ENCODE results near the gene SIAH2.

Gene SIAH2

DNA sequence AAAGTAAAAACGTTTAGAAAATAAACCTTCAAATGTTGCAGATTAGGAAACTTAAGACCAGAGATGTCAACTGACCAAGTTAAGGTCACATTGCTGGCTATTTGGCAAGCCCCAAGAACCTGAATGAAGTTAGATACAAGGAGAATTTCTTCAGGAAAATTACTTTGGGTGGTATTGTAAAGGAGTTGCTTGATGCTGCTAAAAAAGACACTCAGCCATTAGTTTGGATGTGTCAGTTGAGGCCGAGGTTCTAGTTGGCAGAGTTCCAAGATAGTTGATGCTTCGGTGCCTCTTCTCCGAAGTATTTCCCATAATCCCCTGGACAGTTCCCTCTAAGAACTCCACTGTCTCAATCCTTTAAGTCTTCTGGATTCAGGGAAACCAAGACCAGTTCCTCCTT lies 24.3 kb downstream of the SIAH2 start:
- Histone ChIP-seq H3K9ac (ENCODE audit: low read depth, low read length) (no peak overlapping the region), H3K4me3 (ENCODE audit: low read length) (no peak overlapping the region), H3K4me1 (ENCODE audit: control insufficient read depth, insufficient read depth, low read length) (peaks cover 6% of the 10 kb centered on the region), H3K9me3 (replicated peaks; ENCODE audit: low read length) (no peaks in the 10 kb centered on the region), H3K27me3 (ENCODE audit: control insufficient read depth, insufficient read depth, low read length) (no peaks in the 10 kb centered on the region), H3K36me3 (ENCODE audit: insufficient read depth, low read length) (peaks cover 15% of the 10 kb centered on the region), H3K4me2 (ENCODE audit: low read length) (no peak overlapping the region)

DNA sequence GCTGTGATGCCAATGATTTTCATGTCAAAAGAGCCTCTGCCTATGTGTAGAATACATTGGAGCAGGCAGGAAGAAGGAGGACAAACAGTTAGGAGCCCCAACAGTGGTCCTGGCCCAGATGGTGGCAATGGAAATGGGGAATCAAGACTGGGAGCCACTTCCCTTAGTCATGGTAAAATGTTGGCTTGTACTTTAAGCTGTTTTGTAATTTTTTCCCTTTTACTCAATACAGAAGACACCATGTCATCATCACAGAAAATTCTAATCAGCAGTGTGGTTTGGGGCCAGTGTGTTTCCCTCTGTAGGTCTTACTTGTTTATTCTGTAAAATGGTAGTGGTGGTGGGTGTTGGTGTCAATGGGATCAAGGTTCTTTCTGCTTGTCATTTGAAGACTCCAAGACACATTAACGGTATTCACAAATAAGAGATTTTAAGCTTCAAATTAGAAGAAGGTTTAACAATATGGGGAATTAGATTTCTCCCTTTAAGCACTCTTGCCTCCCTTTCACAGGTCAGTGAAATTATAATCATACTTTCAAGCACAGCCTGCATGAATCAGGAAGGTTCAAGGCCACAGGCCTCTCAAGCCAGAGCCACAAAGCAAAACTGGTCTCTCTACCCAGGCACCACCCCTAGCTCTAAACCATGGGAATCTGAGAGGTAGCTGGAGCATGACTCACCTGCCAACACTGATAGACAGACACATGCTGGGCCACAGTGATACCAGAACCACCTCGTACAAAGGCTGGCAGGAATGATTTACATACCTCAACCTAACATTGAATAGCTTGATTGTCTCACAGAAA lies 24.9 kb downstream of the SIAH2 start:
- Histone ChIP-seq H3K36me3 (ENCODE audit: insufficient read depth, low read length) (peaks cover 15% of the 10 kb centered on the region), H3K9me3 (replicated peaks; ENCODE audit: low read length) (no peaks in the 10 kb centered on the region), H3K4me2 (ENCODE audit: low read length) (no peak overlapping the region), H3K9ac (ENCODE audit: low read depth, low read length) (no peak overlapping the region), H3K27me3 (ENCODE audit: control insufficient read depth, insufficient read depth, low read length) (no peaks in the 10 kb centered on the region), H3K4me1 (ENCODE audit: control insufficient read depth, insufficient read depth, low read length) (no peaks in the 10 kb centered on the region), H3K4me3 (ENCODE audit: low read length) (no peak overlapping the region)

DNA sequence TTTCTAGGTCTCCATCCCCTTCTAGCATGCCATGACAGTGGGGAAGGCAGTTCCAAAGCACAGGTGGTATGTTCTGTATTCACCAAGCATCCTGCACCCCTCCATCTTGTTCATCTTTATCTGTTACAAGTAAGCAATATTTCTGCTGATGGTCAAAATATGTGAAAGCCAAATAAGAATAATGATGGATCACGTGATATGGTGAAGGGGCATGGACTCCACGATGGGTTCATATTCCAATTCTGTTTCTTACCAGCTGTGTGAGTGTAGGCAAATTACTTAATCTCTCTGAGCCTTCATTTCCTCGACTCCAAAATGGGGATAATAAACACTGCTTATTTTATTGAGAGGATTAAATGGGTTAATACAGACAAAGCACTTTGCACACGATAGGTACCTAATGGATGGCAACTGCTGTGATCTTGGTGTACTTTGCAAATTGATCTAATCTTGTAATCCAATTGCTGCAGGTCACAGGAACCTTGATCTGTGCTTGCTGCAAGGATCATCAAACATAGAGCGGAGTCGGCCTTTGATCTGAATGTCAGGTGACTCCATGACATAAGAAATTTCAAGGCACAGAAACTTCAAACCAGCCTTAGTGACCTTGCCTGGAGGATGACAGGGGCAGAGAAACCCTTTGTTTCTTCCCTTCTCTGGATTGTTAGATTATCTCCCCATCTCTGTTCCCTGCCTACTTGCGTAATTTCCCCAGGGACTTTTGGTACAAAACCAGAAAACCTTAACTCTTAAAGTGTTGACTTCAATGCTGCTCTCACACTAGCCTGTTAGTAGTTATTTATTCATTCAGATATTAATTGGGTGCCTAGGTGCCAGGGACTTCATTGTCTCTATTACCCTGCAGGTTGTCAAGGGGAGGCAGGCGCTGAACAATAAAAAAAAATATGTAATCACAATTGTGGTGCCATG lies 25.8 kb downstream of the SIAH2 start:
- Histone ChIP-seq H3K9ac (ENCODE audit: low read depth, low read length) (no peak overlapping the region), H3K9me3 (replicated peaks; ENCODE audit: low read length) (no peaks in the 10 kb centered on the region), H3K4me2 (ENCODE audit: low read length) (no peak overlapping the region), H3K4me3 (ENCODE audit: low read length) (no peak overlapping the region), H3K4me1 (ENCODE audit: control insufficient read depth, insufficient read depth, low read length) (no peaks in the 10 kb centered on the region), H3K36me3 (ENCODE audit: insufficient read depth, low read length) (peaks cover 12% of the 10 kb centered on the region), H3K27me3 (ENCODE audit: control insufficient read depth, insufficient read depth, low read length) (no peaks in the 10 kb centered on the region)

GRCh38 chr3:150736316-150736719 lies 26.7 kb downstream of the SIAH2 start:
- no peak overlapping the region for H3K9ac ChIP-seq (ENCODE audit: low read depth, low read length)
- H3K9me3 ChIP-seq (replicated peaks; ENCODE audit: low read length), result no peaks in the 10 kb centered on the region
- no peak overlapping the region for H3K4me2 ChIP-seq (ENCODE audit: low read length)
- H3K4me3 ChIP-seq (ENCODE audit: low read length), result no peak overlapping the region
- no peaks in the 10 kb centered on the region for H3K4me1 ChIP-seq (ENCODE audit: control insufficient read depth, insufficient read depth, low read length)
- no peaks in the 10 kb centered on the region for H3K27me3 ChIP-seq (ENCODE audit: control insufficient read depth, insufficient read depth, low read length)
- H3K36me3 ChIP-seq (ENCODE audit: insufficient read depth, low read length), result peaks cover 4% of the 10 kb centered on the region

DNA sequence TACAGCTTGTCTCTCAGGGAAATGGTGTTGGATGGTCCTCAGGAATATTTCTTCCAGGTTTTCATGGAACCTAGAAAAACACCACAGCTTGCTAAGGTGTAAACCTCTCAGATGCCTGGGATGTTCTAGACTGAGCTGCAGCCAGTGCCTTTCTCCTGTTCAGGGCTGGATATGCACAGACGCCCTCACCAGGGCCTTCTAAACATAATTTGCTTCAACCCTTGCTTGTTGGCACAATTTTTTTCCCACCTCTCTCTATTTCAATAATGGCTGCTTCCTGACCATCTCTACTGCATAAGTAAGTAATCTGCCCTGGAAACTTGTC lies 28.2 kb downstream of the SIAH2 start:
- no peaks in the 10 kb centered on the region for H3K36me3 ChIP-seq (ENCODE audit: insufficient read depth, low read length)
- no peak overlapping the region for H3K9ac ChIP-seq (ENCODE audit: low read depth, low read length)
- H3K4me1 ChIP-seq (ENCODE audit: control insufficient read depth, insufficient read depth, low read length), result no peaks in the 10 kb centered on the region
- H3K9me3 ChIP-seq (replicated peaks; ENCODE audit: low read length), result no peaks in the 10 kb centered on the region
- H3K27me3 ChIP-seq (ENCODE audit: control insufficient read depth, insufficient read depth, low read length), result no peaks in the 10 kb centered on the region
- H3K4me3 ChIP-seq (ENCODE audit: low read length), result no peak overlapping the region
- H3K4me2 ChIP-seq (ENCODE audit: low read length), result no peak overlapping the region

- H3K4me3 ChIP-seq (ENCODE audit: low read length), result no peak overlapping the region
- H3K4me1 ChIP-seq (ENCODE audit: control insufficient read depth, insufficient read depth, low read length), result no peaks in the 10 kb centered on the region
- H3K9ac ChIP-seq (ENCODE audit: low read depth, low read length), result no peak overlapping the region
- H3K36me3 ChIP-seq (ENCODE audit: insufficient read depth, low read length), result no peaks in the 10 kb centered on the region
- H3K9me3 ChIP-seq (replicated peaks; ENCODE audit: low read length), result no peaks in the 10 kb centered on the region
- no peaks in the 10 kb centered on the region for H3K27me3 ChIP-seq (ENCODE audit: control insufficient read depth, insufficient read depth, low read length)
- H3K4me2 ChIP-seq (ENCODE audit: low read length), result no peak overlapping the region
Observed at GRCh38 chr3:150733936-150734794, 28.8 kb downstream of the SIAH2 start.

DNA sequence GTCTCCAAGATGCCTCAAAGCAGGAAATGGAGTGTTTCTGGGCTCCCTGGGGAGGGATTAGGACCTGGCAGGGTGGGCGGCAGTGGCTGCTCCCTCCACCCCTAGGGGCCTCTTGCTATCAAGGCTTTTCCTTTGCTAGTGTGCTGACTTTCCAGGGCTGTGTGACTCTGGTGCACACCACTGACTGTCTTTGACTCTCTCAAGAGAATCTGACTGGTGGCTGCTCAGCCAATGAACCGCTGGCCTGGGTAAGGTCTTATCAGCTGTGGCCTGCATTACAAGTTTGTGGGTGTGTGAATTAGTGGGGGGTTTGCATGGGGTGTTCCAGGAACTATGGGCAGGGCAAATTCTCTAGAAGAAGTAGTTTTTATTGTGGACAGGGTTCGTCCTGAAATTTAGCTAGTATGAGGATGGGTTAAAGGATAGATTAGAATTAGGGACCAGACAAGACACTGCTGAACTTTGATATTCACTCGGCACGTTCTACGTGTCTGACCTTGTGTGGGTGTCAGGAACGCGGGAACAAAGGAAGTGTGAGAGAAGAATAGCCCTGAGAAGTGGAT lies 29.5 kb downstream of the SIAH2 start:
- Histone ChIP-seq H3K9me3 (replicated peaks; ENCODE audit: low read length) (no peaks in the 10 kb centered on the region), H3K9ac (ENCODE audit: low read depth, low read length) (no peak overlapping the region), H3K27me3 (ENCODE audit: control insufficient read depth, insufficient read depth, low read length) (no peaks in the 10 kb centered on the region), H3K4me3 (ENCODE audit: low read length) (no peak overlapping the region), H3K4me2 (ENCODE audit: low read length) (no peak overlapping the region), H3K4me1 (ENCODE audit: control insufficient read depth, insufficient read depth, low read length) (no peaks in the 10 kb centered on the region), H3K36me3 (ENCODE audit: insufficient read depth, low read length) (no peaks in the 10 kb centered on the region)

- no peaks in the 10 kb centered on the region for H3K27me3 ChIP-seq (ENCODE audit: control insufficient read depth, insufficient read depth, low read length)
- H3K4me2 ChIP-seq (ENCODE audit: low read length), result no peak overlapping the region
- no peak overlapping the region for H3K9ac ChIP-seq (ENCODE audit: low read depth, low read length)
- H3K36me3 ChIP-seq (ENCODE audit: insufficient read depth, low read length), result no peaks in the 10 kb centered on the region
- no peaks in the 10 kb centered on the region for H3K4me1 ChIP-seq (ENCODE audit: control insufficient read depth, insufficient read depth, low read length)
- no peaks in the 10 kb centered on the region for H3K9me3 ChIP-seq (replicated peaks; ENCODE audit: low read length)
- H3K4me3 ChIP-seq (ENCODE audit: low read length), result no peak overlapping the region
Observed at GRCh38 chr3:150729682-150730360, 33.1 kb downstream of the SIAH2 start.

GRCh38 chr3:150727653-150728502 lies 35.1 kb downstream of the SIAH2 start:
- no peak overlapping the region for H3K4me3 ChIP-seq (ENCODE audit: low read length)
- H3K9me3 ChIP-seq (replicated peaks; ENCODE audit: low read length), result no peaks in the 10 kb centered on the region
- no peaks in the 10 kb centered on the region for H3K4me1 ChIP-seq (ENCODE audit: control insufficient read depth, insufficient read depth, low read length)
- H3K4me2 ChIP-seq (ENCODE audit: low read length), result no peak overlapping the region
- H3K27me3 ChIP-seq (ENCODE audit: control insufficient read depth, insufficient read depth, low read length), result no peaks in the 10 kb centered on the region
- H3K36me3 ChIP-seq (ENCODE audit: insufficient read depth, low read length), result no peaks in the 10 kb centered on the region
- H3K9ac ChIP-seq (ENCODE audit: low read depth, low read length), result no peak overlapping the region

DNA sequence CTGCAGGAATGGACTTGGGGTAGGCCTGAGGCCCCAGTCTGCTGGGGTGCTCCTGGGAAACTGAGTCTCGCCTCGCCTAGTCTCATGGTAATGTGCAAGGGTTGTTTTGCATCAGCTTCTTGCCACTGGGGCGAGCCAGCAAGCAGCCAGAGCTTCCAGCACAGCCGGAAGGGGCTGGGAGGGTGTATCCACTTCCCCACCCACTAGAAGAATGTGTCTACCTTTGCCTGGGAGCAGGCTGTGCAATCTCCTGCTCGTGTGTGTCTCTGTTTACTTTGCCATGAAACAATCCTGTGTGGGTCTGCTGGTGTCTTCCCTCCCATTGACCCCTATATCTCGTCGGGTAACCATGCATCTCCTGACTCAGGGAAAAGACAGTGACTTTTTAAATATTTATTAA lies 37.4 kb downstream of the SIAH2 start:
- no peak overlapping the region for H3K9ac ChIP-seq (ENCODE audit: low read depth, low read length)
- H3K27me3 ChIP-seq (ENCODE audit: control insufficient read depth, insufficient read depth, low read length), result no peaks in the 10 kb centered on the region
- H3K4me1 ChIP-seq (ENCODE audit: control insufficient read depth, insufficient read depth, low read length), result no peaks in the 10 kb centered on the region
- H3K36me3 ChIP-seq (ENCODE audit: insufficient read depth, low read length), result no peaks in the 10 kb centered on the region
- H3K4me3 ChIP-seq (ENCODE audit: low read length), result no peak overlapping the region
- H3K9me3 ChIP-seq (replicated peaks; ENCODE audit: low read length), result no peaks in the 10 kb centered on the region
- H3K4me2 ChIP-seq (ENCODE audit: low read length), result no peak overlapping the region
